SK-N-SH (cell line): Measurements from ENCODE around the gene SGPL1.

Source experiments
- EP300 ChIP-seq, 2 experiments: IDR thresholded peaks; 2 replicates each; pipeline versions ENCODE4 v1.4.0 to v1.6.1; 2012; ENCODE audit warnings: borderline replicate concordance in 1 of 2, low read depth in 1 of 2, low read length in 1 of 2
- FOXJ3 ChIP-seq: sonication (generic); formaldehyde crosslinking; IDR thresholded peaks from 2 replicates; pipeline ENCODE4 v1.5.1; 2020; ENCODE audit warnings: mild to moderate bottlenecking, missing genetic modification reagents
- FOXM1 ChIP-seq: IDR thresholded peaks from 2 replicates; pipeline ENCODE4 v1.4.0; 2012; ENCODE audit warnings: low read depth, mild to moderate bottlenecking
- NRF1 ChIP-seq: IDR thresholded peaks from 2 replicates; pipeline ENCODE4 v1.6.1; 2012; ENCODE audit warnings: low read depth, mild to moderate bottlenecking, low read length
- RCOR1 ChIP-seq: fragments of 150-350 bp; IDR thresholded peaks from 2 replicates; pipeline ENCODE4 v1.6.1; 2017; ENCODE audit warnings: antibody characterized with exemption, low read length
- RFX5 ChIP-seq: IDR thresholded peaks from 2 replicates; pipeline ENCODE4 v1.6.1; 2012; ENCODE audit warnings: mild to moderate bottlenecking, improper control_type of control experiment, low read length
- RXRA ChIP-seq: IDR thresholded peaks from 2 replicates; pipeline ENCODE4 v1.4.0; 2012; ENCODE audit warnings: low read depth, mild to moderate bottlenecking, borderline replicate concordance
- TCF12 ChIP-seq: IDR thresholded peaks from 2 replicates; pipeline ENCODE4 v1.4.0; 2012
- YY1 ChIP-seq: IDR thresholded peaks from 2 replicates; pipeline ENCODE4 v1.4.0; 2012; ENCODE audit warnings: low read depth, mild to moderate bottlenecking
- TF ChIP-seq, protein P1 (sequence below): fragments of 200-600 bp; sonication (generic); IDR thresholded peaks from 2 replicates; pipeline ENCODE4 v1.6.1; 2017; ENCODE audit warnings: antibody characterized with exemption, mild to moderate bottlenecking, moderate library complexity
- TF ChIP-seq, protein P2 (sequence below): IDR thresholded peaks from 2 replicates; pipeline ENCODE4; 2012
- TF ChIP-seq, protein P3 (sequence below): IDR thresholded peaks from 2 replicates; pipeline ENCODE4 v1.4.0; 2012; ENCODE audit warnings: low read depth, borderline replicate concordance

DNA sequence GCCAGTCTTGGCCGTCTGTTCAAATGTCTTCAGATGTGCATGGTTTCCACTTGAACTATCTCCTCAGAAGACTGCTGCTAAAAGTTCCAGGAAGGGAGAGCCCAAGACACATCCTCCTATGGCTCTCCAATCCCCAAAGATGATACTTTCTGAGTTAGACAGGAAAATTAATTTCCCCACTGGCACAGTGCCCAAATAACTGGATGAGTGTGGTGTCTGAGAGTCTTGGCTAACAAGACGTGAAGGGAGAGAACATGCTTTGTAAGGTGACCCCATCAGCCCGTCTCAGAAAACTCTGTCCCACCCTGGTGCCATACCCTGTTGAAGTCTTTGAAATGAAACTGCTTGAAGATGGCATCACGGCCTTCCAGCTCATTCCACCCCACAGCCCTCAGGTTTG is 69.7 kb downstream of the SGPL1 start:
- TF ChIP-seq TCF12 (no peak), EP300 (IDR thresholded peaks at IDR 0.05; ENCODE audit: borderline replicate concordance in 1 of 2, low read depth in 1 of 2, low read length in 1 of 2) (no peak), RFX5 (no peak), NRF1 (no peak), RCOR1 (no peak), RXRA (no peak), FOXM1 (no peak), YY1 (no peak), FOXJ3 (no peak)
- TF ChIP-seq, protein P1, sequence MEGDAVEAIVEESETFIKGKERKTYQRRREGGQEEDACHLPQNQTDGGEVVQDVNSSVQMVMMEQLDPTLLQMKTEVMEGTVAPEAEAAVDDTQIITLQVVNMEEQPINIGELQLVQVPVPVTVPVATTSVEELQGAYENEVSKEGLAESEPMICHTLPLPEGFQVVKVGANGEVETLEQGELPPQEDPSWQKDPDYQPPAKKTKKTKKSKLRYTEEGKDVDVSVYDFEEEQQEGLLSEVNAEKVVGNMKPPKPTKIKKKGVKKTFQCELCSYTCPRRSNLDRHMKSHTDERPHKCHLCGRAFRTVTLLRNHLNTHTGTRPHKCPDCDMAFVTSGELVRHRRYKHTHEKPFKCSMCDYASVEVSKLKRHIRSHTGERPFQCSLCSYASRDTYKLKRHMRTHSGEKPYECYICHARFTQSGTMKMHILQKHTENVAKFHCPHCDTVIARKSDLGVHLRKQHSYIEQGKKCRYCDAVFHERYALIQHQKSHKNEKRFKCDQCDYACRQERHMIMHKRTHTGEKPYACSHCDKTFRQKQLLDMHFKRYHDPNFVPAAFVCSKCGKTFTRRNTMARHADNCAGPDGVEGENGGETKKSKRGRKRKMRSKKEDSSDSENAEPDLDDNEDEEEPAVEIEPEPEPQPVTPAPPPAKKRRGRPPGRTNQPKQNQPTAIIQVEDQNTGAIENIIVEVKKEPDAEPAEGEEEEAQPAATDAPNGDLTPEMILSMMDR: no peak
- TF ChIP-seq, protein P2, sequence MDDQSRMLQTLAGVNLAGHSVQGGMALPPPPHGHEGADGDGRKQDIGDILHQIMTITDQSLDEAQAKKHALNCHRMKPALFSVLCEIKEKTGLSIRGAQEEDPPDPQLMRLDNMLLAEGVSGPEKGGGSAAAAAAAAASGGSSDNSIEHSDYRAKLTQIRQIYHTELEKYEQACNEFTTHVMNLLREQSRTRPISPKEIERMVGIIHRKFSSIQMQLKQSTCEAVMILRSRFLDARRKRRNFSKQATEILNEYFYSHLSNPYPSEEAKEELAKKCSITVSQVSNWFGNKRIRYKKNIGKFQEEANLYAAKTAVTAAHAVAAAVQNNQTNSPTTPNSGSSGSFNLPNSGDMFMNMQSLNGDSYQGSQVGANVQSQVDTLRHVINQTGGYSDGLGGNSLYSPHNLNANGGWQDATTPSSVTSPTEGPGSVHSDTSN: no peak
- TF ChIP-seq, protein P3, sequence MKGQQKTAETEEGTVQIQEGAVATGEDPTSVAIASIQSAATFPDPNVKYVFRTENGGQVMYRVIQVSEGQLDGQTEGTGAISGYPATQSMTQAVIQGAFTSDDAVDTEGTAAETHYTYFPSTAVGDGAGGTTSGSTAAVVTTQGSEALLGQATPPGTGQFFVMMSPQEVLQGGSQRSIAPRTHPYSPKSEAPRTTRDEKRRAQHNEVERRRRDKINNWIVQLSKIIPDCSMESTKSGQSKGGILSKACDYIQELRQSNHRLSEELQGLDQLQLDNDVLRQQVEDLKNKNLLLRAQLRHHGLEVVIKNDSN: no peak
